NCI-H460 (cell line): ENCODE measurements around the gene UNC5B. TPM values are rescaled to one million over a fixed set of nuclear protein-coding genes. Genes with fewer than 3 reads are reported as not detected.
"Not testable (repeated sequence)": the region's sequence is repeated elsewhere in the genome, so short reads cannot be mapped to it uniquely, and the experiment has no call there.

Experiments used
- DNase-seq: peaks from one replicate; pipeline ENCODE4 v3.0.0-alpha.2; 2016; ENCODE audit warnings: low read depth; ENCODE audit errors: extremely low read depth
- total RNA-seq: library from RNA; depleted of rRNA; stranded (reverse); fragments of >200 nt; shearing (Covaris generic); gene quantifications from 2 replicates; pipeline ENCODE4 v1.2.3, GENCODE V29; 2014

Gene UNC5B
- total RNA-seq, 1 experiment from 2014 or later, result 50.9 TPM

DNA sequence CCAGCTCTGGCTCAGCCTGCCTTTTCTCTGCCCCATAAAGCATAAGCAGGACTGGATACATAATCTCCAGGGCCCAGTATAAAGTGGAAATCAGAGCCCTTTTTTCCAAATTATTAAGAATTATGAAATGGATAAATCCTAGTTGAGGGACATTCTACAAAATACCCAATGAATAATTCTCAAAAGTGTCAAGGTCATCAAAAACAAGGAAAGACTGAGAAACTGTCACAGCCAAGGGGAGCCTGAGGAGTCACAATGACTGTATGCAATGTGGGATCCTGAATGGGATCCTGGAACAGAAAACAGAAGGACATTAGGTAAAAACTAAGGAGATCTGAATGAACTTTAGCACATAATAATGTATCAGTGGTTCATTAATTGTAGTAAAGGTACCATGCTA lies 4.8 kb upstream of the UNC5B start:
- no peak for DNase-seq

DNA sequence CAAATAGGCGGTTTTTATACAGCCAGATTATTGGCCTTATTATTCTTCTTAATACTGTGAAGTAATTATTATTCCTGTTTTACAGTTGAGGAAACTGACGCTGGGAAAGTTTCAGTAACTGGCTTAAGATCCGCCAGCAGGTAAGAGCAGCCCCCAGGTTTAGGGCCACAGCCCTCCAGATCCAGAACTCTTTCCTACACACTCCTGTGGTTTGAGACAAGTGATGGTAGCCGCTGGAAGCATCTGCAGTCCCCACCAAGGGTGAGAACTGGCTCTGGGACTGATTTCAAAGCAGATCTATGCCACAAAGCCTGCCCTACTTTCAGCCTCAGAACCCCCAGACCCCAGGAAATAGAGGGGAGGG lies 3.0 kb upstream of the UNC5B start:
- no peak for DNase-seq

DNA sequence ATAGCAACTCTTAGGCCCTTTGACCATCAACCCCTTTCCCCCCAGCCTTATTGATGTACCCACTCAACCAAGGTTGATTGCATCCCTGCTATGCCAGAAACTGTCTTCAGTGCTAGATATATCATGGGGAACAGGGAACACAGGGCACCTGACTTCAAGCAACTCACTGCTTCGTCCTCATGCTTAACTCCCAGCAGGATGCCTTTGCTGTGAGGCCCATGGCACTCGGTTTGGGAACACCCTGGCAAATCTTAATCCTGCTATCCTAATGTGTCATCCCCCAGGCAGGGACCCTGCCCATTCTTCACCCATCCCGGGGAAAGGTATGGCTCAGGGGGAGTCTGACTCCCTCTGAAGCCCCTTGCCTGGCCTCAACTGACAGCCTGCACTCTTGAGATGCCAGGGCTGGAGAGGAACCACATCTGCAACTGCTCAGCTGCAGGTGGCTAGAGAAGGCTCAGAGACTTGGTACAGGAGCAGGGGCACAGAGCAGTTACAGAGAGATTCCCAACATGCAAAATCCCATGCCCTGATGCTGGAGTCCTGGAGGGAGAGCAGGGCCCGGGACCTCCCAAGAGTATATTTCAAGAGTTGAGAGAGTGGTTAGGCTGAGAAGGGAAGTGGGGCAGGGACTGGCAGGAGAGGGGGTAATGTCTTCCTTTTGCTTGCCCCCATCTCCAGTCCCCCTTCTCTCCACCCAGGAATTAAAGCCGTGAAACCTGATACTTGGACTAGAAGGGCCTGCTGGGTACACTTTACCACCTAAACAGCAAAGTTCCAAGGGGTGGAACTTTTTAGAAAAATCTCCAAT lies 2.4 kb upstream of the UNC5B start:
- no peak for DNase-seq

DNA sequence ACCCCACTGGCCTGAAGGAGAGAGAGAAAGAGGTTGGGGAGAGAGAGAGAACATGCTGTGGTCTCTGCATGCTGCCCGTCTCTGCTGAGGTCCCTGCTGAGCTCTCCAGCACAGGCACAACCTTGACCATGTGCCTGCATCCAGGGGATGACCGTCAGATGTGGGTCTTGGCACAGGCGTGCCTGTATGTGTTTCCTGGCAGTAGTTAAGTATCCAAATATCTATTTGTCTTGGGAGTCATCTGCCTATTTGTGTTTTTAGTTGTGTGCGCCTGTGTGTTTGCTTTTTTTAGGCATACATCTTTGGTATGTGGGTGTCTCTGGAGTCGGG lies 1.9 kb upstream of the UNC5B start:
- no peak for DNase-seq

DNA sequence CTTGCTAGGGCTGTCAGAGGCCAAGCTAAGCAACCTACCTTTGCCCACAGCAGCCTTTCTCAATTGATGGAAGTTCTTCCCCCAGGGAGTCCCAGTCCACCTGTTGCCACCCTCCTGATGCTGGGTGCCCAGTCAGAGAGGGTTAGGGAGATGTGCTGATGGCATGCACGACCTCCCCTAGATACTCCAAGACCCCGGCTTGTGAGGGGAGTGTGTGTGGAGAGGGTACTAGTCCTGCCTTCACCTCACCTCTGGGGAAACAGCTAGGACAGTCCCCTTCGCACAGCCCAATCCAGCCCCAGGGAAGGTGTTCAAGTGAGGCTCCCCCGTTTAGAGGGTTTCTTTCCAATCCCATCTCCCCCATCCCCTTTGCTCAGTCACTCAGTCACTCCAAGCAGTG lies 1.3 kb upstream of the UNC5B start:
- no peak for DNase-seq

DNA sequence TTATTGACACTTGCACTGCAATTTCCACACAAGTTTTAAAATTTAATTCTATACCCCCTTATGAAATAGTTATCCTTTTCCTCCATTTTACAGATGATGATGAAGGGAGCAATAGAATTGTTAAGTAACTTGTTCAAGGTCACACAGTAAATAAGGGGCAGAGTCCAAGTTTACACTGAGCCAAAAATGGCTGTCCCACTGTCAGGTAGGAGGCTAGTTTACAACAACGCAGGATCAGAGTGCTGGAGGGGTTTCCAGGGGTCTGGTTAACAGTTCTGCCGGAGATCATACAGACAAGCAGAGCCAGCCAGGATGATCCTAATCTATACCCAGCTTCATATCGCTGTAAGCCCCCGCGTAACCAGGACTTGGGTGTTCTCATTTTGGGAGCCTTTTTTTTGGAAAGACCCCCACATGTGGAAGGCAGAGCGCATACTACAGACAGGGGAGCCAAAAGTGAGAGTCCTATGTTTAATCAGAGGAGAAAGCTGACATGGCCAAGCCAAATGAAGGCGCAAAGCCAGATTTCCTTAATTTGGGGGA lies 524 bp upstream of the UNC5B start:
- DNase-seq, result no peak

DNA sequence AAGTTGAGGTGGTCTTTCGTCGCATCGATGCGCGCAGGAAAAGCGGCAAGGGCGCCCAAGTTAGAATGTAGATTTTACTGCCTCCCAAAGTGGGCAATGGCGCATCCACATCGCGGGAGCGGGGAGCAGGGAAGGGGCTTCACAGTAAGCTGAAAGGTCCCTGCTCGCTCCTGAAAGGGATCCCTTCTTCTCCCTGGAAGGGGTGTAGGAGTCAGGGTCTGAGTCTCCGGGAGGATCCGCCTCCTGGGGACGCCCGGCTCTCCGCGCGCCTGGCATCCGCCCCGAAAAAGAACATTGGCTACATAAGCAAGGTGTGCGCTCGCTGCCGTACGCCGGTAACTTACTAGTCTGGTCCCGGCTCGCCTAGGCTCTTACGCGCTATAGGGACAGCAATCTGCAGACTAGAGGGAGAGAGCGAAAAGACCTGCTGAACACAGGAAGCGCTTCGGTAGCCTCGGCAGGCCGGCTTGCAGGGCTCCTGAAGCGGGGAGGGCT lies 804 bp downstream of the UNC5B start:
- peak; percentile 37 for DNase-seq

DNA sequence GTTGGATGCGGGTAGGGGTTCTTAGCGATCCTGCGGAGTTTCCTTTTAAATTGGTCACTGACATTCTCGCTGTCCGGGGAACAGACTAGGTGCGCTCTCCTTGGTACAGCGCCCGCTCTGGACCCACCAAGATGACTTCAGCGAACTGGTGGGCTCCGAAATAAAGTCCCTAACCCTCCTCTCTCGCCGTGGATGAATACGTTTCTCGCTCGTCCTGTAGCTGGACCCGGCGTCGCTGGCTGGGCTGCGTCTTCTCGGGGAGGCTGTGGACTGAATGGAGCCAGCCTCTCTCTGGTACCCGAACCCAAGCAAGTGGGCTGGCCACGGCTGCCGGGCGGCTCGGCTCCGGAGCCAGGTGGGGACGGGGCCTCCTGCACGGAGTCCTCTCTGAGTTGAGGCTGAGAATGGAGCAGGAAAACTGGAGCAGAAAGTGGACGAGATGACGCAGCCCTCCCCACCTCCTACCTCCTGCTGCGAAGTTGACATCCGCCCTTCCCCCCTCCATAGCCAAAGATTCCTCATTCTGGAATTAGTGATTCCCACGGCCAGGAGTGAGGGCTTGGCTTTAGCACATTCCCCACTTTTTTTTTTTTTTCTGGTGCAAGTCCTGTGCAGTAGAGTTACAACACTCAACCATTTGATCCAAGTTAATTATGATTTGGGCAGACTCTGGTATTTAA lies 1.5 kb downstream of the UNC5B start:
- DNase-seq, result no peak

DNA sequence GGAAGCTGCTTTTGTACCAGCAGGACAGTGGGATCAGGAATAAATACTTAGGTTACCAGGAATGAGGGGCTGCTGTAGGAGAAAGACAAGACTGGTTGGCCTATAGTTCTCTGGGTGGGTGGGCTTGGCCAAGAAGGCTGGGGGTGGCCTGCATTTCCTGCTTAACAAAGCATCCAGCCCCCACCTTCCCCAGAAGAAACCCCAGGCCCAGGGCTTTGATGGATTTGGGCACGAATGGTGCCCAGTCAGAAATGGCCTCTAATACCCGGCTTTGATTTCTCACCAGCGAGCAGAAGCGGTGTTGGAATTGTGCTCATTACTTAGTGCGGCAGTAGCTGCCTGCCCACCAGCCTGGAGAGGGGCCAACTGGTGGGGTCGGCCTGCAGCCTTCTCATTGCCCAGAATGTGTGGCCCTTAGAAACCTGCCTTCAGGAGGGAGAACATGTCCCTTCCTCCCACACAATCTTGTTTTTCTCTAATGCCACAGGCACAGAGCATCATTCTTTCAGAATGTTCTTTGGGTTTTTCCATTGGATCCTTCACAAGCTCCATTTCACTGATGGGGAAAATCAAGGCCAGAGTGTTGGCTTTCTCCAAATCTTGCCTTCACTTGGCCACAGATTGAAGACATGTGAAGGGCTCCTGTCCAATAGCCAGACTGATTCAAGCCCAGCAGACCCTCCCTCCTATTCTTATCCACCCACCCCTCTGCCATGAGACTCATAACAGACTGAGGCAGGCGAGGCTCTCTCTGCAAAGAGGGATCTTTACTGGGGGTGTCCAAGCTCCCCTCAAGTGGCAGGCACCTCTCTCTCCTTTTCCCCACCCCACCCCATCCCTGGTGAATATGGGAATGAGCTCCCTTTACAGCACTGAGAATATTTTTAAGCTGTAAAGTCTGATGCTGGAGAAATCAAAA lies 2.5 kb downstream of the UNC5B start:
- DNase-seq, result no peak

DNA sequence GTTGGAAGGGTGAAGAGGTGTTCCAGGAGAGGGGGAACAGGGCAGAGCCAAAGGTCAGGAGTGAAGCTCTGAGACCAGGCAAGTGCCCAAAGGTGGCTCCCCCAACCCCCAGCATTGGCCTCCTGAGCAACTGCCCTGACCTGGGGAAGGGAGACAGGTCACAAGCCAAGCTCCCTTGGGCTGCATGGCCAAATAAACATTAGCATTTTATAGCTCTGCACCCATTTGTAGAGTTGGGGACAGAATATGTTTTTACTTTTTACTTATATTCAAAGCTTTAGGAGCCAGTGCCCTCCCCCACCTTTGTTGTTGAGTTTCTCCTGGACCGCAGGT lies 4.0 kb downstream of the UNC5B start:
- DNase-seq, result no peak

DNA sequence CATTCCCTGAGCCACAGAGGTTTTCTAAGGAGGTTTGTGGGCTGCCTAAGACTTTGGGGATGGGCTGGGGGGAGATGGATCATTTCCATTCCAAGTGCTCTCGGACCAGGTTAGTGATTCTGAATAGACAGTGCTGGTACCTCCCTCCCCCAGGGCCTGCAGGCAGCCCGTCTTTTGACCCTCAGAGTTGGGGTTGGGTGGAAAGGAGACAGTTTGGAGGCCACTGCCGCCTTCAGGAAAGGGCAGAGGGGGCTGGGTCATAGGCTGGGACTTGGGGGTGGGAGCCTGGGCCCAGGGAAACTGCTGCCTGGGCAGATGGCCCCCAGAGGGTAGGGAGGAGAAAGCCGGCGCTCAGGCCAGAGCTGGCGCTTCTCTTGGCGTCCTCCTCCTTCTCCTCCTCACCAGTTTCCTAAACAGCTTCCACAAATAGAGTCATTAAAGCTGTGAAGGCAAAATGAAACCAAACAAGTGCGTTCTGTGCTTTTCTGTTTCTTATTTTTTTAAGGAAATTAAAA lies 4.4 kb downstream of the UNC5B start:
- DNase-seq, result no peak

DNA sequence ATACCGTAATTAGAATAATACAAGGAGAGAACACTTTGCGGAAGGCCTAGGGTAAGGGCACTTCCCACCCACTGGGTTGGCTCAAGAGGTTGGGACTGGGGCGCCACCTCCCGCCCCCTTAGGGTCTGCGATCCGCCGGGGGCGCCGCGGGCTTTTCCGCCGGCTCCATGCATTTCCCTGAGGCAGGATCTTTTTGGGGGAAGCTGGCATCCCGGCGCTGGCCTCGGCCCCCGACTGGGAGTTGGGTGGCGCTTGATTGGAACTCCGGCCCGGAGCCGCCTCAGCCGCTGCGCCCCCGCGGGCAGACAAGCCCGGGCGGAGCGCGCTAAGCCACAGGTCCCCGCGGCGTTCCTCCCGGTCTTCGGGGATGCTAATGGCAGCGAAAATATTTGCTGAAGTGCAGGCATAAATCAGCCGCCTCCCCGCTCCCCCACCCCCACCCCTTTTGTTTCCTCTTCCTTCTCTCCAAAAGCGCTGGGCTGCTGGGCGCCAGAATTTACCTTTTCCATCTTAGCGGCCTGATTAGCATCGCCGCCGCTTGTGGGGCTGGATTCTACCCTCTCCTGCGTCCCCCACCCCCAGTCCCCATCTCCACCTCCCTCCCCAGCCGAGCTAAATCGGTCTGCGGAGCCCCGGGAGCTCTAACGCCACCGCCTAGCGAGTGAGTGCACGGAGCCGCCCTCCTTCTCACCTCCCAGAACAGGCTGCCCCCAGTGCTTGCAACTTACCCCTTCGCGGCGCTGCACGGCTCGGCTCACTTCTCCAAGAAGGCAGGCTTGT lies 5.1 kb downstream of the UNC5B start:
- no peak for DNase-seq

DNA sequence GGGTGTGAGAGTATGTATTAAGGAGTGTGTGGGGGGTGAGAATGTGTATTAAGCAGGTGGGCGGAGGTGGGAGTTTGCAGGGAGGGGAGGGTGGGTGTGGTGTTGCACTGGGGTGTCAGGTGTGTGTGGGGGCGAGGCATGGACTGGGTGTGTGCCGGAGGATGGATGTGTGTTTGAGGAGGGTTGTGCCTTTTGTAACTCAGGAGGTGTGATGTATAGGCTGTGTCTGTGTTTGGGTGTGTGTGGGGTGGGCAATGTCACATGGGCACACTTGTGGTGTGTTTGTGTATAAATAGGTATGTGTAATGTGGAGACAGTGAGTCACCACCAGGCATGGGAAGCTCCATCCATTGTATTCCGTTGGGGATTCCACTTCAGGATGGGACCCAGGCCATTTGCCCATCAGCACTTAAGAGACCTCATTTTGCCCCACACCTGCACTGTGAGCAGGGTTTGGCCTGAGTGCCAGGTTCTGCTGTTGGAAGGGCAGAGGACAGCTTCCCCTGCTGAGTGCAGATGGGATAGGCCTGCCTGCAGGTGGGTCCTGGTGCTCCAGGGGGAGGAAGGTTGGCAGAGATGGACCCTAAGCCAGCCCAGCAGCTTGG lies 5.8 kb downstream of the UNC5B start:
- no peak for DNase-seq

DNA sequence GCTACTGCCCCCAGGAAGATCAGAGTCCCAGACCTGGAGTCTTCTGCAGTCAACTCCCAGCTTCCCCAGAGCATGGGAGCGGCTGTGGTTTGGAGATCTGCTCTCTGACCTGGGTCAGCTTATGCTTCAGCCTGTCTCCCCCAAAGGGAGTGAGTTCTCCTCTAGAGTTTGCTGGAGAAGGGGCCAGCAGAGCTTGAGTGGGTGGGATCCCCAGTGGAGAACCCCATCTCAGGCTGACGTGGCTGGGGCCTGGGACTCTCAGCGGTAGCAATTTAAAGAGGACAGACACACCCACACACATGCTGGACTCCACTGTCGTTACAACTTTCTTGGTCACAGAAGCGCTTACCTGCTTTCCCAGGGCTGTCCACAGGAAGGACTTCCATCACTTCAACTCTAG lies 6.3 kb downstream of the UNC5B start:
- DNase-seq, result no peak

DNA sequence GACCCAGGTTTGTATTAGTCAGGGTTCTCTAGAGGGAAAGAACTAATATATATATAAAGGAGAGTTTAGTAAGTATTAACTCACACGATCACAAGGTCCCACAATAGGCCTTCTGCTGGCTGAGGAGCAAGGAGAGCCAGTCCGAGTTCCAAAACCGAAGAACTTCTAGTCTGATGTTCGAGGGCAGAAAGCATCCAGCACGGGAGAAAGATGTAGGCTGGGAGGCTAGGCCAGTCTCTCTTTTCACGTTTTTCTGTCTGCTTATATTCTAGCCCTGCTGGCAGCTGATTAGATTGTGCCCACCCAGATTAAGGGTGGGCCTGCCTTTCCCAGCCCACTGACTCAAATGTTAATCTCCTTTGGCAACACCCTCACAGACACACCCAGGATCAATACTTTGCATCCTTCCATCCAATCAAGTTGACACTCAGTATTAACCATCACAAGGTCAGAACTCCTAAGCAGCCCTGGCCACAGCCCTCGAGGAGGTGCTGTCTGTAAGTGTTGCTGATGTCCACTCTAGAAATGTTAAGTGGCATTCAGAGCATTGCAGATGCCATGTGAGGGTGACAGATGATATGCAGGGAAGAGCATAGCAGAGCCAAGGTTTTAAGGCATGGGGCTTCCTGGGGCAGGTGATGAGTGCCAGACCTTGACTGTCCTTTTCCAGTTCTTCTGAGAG lies 7.0 kb downstream of the UNC5B start:
- not testable (repeated sequence) for DNase-seq

DNA sequence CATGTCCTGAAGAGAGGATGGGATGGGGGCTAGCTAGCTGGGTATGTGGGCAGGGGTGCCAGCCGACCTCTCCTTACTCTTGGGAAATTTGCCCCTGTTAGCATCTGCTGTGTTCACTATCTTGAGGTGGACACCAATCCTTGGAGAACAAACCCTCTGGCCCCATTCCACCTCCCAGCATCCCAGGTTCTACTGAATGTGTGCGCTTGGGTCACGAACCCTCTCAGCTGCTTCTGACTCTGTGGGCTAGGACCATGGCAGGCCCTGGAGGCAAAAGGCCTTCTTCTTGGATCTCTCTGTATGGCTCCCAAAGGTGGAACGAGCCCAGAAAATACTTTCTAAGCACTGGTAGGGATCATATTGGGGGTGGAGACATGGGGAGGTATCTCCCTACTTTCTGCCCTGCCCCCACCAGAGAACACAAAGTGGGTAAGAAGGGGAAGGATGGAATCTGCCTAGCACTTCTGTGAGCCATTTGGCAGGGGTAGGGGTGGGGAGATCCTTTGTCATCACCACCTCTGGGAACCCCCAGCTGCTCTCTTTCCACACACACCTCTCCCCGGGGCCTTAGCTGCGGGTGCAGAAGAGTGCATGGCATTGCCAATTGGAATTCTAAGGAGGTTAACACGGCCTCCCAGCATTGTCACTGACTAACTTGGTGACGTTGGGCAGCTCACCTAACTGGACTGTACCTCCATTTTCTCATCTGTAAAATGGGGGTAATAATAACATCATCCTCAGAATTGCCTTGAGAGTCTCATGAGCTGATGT lies 7.7 kb downstream of the UNC5B start:
- DNase-seq, result no peak

DNA sequence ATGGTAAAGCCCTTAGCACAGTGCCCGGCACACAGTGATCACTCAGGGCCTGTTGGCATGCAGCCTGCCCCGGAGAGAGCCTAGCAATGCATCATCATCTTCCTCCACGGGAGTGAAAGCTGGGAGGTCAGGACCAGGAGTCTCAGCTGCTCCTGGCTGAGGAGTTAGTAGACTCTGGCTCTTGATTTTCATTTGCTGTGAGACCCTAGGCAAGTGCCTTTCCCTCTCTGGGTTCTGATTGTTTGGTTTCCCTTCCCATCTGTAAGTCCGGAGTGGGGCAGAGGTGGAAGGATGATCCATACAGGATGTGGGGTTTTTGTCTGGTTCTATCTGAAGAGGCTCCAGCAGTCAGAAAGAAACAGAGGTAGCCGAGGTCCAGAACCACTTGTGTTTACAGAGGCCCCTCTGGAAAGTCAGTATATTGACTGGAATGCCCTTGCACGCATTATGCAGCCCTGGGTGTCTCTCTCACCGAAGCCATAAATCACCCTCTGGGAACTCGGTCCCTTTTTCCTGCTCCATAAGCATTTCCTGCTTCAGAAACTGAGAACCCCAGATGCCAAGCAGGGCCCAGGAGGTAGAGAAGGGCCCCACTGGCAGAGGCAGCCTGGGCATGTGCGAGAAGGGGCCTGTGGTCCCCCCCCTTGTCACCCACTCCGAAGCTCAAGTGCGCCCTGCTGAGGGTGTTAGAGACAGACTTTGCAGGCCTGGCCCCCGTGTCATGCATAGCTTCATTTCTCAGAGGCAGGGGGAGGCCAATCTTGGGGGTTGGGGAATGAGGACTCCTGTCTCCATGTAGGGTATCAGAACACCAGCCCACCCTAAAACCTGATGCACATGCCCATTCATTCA lies 8.5 kb downstream of the UNC5B start:
- DNase-seq, result no peak
